Heart right ventricle (tissue), 16 donors: ENCODE data around the gene FAM200B. TPM values are rescaled to one million over a fixed set of nuclear protein-coding genes. Genes with fewer than 3 reads are reported as not detected.

Source experiments
- ATAC-seq, 8 donors: fragments of 200-7000 bp; cut with Tn5 transposase; one replicate each; pipeline ENCODE4 v1.9.1; 2020; ENCODE audit warnings: mild to moderate bottlenecking in 8 of 8, moderate library complexity in 8 of 8, moderate number of reproducible peaks in 1 of 8
- DNase-seq, 2 donors: peaks; one replicate each; pipeline ENCODE4 v3.0.0-alpha.2; 2020
- H3K27ac ChIP-seq, 10 donors: fragments of 200-600 bp; sonication (generic) in 2 of 10; one replicate each; pipeline versions ENCODE4 v1.5.0 to v1.8.0; 2020 to 2022; ENCODE audit warnings: mild to moderate bottlenecking in 3 of 10
- H3K27me3 ChIP-seq, 7 donors: fragments of 200-600 bp; one replicate each; pipeline ENCODE4 v1.8.0; 2021 to 2022; ENCODE audit warnings: mild to moderate bottlenecking in 2 of 7
- H3K36me3 ChIP-seq, 9 donors: fragments of 200-600 bp; sonication (generic) in 1 of 9; one replicate each; pipeline versions ENCODE4 v1.5.0 to v1.8.0; 2020 to 2022; ENCODE audit warnings: mild to moderate bottlenecking in 2 of 9
- H3K4me1 ChIP-seq, 9 donors: fragments of 200-600 bp; sonication (generic) in 1 of 9; one replicate each; pipeline versions ENCODE4 v1.5.0 to v1.8.0; 2020 to 2022; ENCODE audit warnings: mild to moderate bottlenecking in 4 of 9
- H3K4me3 ChIP-seq, 10 donors: fragments of 200-600 bp; sonication (generic) in 2 of 10; one replicate each; pipeline versions ENCODE4 v1.5.0 to v1.8.0; 2020 to 2022; ENCODE audit warnings: mild to moderate bottlenecking in 7 of 10, moderate library complexity in 2 of 10
- H3K9me3 ChIP-seq, 11 donors: fragments of 200-600 bp in 10 of 11; sonication (generic) in 2 of 11; one replicate each; pipeline versions ENCODE4 v1.5.0 to v1.8.0; 2013 to 2022; ENCODE audit warnings: mild to moderate bottlenecking in 2 of 11, control low read depth in 1 of 11, moderate library complexity in 1 of 11
- CTCF ChIP-seq, 9 donors: fragments of 200-600 bp; sonication (generic) in 2 of 9; IDR thresholded peaks; one replicate each; pipeline versions ENCODE4 v1.5.0 to v1.8.0; 2021 to 2022; ENCODE audit warnings: antibody characterized with exemption in 9 of 9, mild to moderate bottlenecking in 5 of 9, moderate library complexity in 1 of 9
- WGBS, 2 donors: extraction: QIAGEN DNeasy Blood & Tissue Kit; methylation state at CpG; one replicate each; pipeline ENCODE4 v1.1.7; 2013; ENCODE audit warnings: inconsistent platforms in 1 of 2; 5-methylcytosine and 5-hydroxymethylcytosine counted together
- intact Hi-C, 10 donors: fragments of 100-400 bp; cut with DNase I; formaldehyde crosslinking; loops; one replicate each; pipeline versions ENCODE4 v1.11.1 to v1.14.2; 2022
- long read RNA-seq, 3 donors: library from polyadenylated mRNA; unstranded; transcript quantifications; one replicate each; pipeline ENCODE4 v2.0.0, GENCODE V29; 2020 to 2021
- polyA plus RNA-seq, 2 donors: library from polyadenylated mRNA; stranded (reverse); fragments of 200-250 nt; gene quantifications; one replicate each; pipeline ENCODE4 v1.2.3, GENCODE V29; 2013
- total RNA-seq, 10 donors: library from RNA; stranded (reverse); fragmentation: NEBNext Ultra II Directional in 3 of 10; extraction: Animal tissue kit (Norgen Biotek cat#: 25700) in 3 of 10; gene quantifications; one replicate each; pipeline versions ENCODE4 v1.2.1 to v1.2.4, GENCODE V29; 2021 to 2023
- donor health status: Arrhythmogenic right ventricular cardiomyopathy.
- donor health status: ischemic (EF 13 %, LVEDD 7.1; RV severe dilation, severe dysfunction).
- donor health status: healthy with polysubstance abuse.
- donor health status: DM: no; HTN: yes; CAD: no.
- donor health status: DM: no; HTN: no; CAD: no.
- donor health status: ischemic (EF 25% LVEDD 6.9; RV normal size, moderate dysfunction).
- donor health status: ischemic (EF 25% LVEDD 5.7; RV mildly dilated, moderate dysfunction).
- donor health status: healthy.
- donor health status: DM: yes; HTN: yes; CAD: no.
- donor health status: Ischemic cardiomyopathy.
- donor health status: ischemic (EF 35%, LVEDD 5.7; RV mildly dilated, moderate dysfunction).
- donor health status: nonischemic (EF 11% LVEDD 7.7; RV severe dilation, severe dysfunction).
- donor health status: DM: yes; HTN: yes; CAD: no.
- donor health status: PGD.
- donor health status: ischemic (EF 29% LVEDD 5.4; RV normal size, mild dysfunction).
- donor health status: nonischemic (EF 23%, LVEDD 6.1; RV moderate dilation, normal function).

Gene FAM200B
- total RNA-seq, result 10 to 100 TPM; 19.7 to 38.7 (median 30.3) TPM
- polyA plus RNA-seq, result 10 to 100 TPM; 21.7 to 23.2 TPM
- long read RNA-seq, donor 1, full-length matches to known transcripts, result 11 of 16 reads
- long read RNA-seq, donor 1, partial matches to known transcripts, result 0 of 16 reads
- long read RNA-seq, donor 1, other reads (novel, unspliced or antisense), result 5 of 16 reads
- long read RNA-seq, donor 2, full-length matches to known transcripts, result 16 of 25 reads
- long read RNA-seq, donor 2, partial matches to known transcripts, result 2 of 25 reads
- long read RNA-seq, donor 2, other reads (novel, unspliced or antisense), result 7 of 25 reads
- long read RNA-seq, donor 3, full-length matches to known transcripts, result 13 of 17 reads
- long read RNA-seq, donor 3, partial matches to known transcripts, result 2 of 17 reads
- long read RNA-seq, donor 3, other reads (novel, unspliced or antisense), result 2 of 17 reads

DNA sequence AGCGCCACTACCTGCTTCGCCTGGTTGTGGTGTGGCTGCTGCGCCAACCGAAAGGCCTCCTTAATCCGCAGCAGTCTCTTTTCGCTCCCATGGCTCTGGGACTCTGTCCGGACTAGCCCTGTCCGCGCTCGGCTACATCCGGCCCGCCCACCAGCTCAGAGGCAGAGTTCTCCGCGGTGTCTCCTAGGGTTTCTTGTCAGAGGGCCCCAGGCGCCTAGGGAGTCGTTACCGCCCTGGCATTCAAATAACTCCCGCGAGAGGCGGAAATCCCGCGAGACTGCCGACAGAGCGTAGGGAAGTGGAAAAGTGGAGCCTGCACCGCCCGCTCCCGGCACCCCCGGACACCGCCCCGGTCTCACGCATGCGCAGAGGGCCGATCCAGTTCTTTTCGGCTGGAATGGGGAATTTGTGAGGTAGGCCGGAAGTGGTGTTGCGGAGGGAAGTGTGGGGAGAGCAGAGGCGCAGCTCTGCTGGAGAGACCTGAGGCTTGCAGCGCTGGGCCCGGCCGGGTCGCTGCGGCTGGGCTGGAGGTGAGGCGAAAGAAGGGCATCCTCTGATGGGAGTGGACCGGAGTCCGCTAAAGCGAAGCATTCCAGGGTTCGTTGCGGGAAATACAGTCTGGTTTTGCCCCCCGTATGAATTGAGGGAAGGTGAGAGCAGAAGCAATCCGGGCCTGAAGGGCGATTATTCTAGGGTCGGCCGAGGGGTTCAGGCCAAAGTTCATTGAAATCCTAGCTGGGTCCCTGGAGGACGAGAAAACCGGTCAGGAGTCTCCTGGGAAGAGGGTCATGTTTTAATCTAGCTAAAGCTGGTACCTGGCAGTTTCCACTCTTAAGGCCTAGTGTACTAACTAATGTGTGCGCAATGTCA, at the start of gene FAM200B:
Gene FAM200B, plus strand, starts transcription at position 456 of the 870 bp plus-strand sequence. CDS start 5,151 bp downstream, outside the sequence.
- intact Hi-C loops, result loop anchor here in 2 of 10 donors (1.0 to 2.0 kb wide), 2 partner anchors 26 to 27 kb away; partner anchors contain the start of gene FBXL5 (in 2 of the 2)
- ATAC-seq, result peak; percentile 98 to 99 (median 99)
- WGBS, 2 donors, result 0% methylated on average over 56 of the region's 56 CpGs
- H3K27me3 ChIP-seq, result no peaks in the 10 kb centered on the region
- H3K9me3 ChIP-seq, result no peaks in the 10 kb centered on the region
- H3K27ac ChIP-seq, result peak within 1 kb of the TSS; percentile 69 to 95 (median 92)
- DNase-seq, result peak; percentile 99 to 100
- peaks cover 0 to 24% (median 6%) of the 10 kb centered on the region in 9 donors for H3K36me3 ChIP-seq
- peak in 3 of 9 donors; percentile 11 to 26 (median 24) for TF ChIP-seq CTCF (IDR thresholded peaks at IDR 0.05)
- H3K4me1 ChIP-seq, result peaks cover 0 to 76% (median 28%) of the 10 kb centered on the region in 9 donors
- peak within 1 kb of the TSS; percentile 68 to 94 (median 79) for H3K4me3 ChIP-seq

- Histone ChIP-seq H3K27ac (no peak overlapping the region), H3K36me3 (peaks cover 0 to 100% (median 26%) of the 10 kb centered on the region in 9 donors), H3K27me3 (no peaks in the 10 kb centered on the region), H3K4me1 (no peaks in the 10 kb centered on the region), H3K4me3 (no peak overlapping the region), H3K9me3 (peaks cover 0 to 6% (median 0%) of the 10 kb centered on the region in 11 donors)
- WGBS, 2 donors, result 97 to 98% methylated on average over 1 of the region's 1 CpG
- DNase-seq, result no peak
- no peak for TF ChIP-seq CTCF (IDR thresholded peaks at IDR 0.05)
- intact Hi-C loops, result no loop called here
- ATAC-seq, result no peak
Measured at GRCh38 chr4:15636818-15637217, 44.8 kb upstream of the FAM200B start.

GRCh38 chr4:15638418-15638817, 43.2 kb upstream of the FAM200B start:
- Histone ChIP-seq H3K9me3 (no peaks in the 10 kb centered on the region), H3K4me1 (peaks cover 0 to 5% (median 0%) of the 10 kb centered on the region in 9 donors), H3K27ac (no peak overlapping the region), H3K36me3 (peaks cover 0 to 99% (median 15%) of the 10 kb centered on the region in 9 donors), H3K4me3 (no peak overlapping the region), H3K27me3 (no peaks in the 10 kb centered on the region)
- no peak for DNase-seq
- no peak for ATAC-seq
- WGBS, 2 donors, result 94% methylated on average over 6 of the region's 6 CpGs
- no peak for TF ChIP-seq CTCF (IDR thresholded peaks at IDR 0.05)
- intact Hi-C loops, result no loop called here

DNA sequence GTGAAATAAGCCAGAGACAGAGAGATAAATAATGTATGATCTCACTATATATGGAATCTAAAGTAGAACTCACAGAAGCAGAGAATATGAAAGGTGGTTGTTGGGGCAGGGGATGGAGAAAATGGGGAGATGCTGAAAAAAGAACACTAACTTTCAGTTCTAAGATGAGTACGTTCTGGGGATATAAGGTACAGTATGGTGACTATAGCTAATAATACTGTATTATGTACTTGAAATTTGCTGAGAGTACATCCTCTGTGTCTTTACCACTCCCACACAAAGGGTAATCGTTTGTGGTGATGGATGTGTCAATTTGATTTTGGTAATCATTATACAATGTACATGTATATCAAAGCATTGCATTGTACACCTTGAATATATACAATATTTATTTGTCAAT, 33.0 kb upstream of the FAM200B start:
- 54 to 59% methylated on average over 2 of the region's 2 CpGs for WGBS, 2 donors
- peak overlapping the region in 1 of 10 donors; percentile 12 for H3K27ac ChIP-seq
- DNase-seq (no peak), ATAC-seq (peak in 1 of 8 donors; percentile 31)
- no peak for TF ChIP-seq CTCF (IDR thresholded peaks at IDR 0.05)
- H3K27me3 ChIP-seq, result no peaks in the 10 kb centered on the region
- no peak overlapping the region for H3K4me3 ChIP-seq
- no peaks in the 10 kb centered on the region for H3K9me3 ChIP-seq
- H3K36me3 ChIP-seq, result peaks cover 0 to 7% (median 0%) of the 10 kb centered on the region in 9 donors
- peaks cover 4 to 88% (median 76%) of the 10 kb centered on the region in 9 donors for H3K4me1 ChIP-seq
- intact Hi-C loops, result loop anchor here in 3 of 10 donors (10.0 kb wide), 2 partner anchors 154 to 174 kb away; no protein-coding TSS in a partner anchor
